Left ventricle myocardium superior (tissue), 1 donor: ENCODE data around the gene TMEM266. TPM values are rescaled to one million over a fixed set of nuclear protein-coding genes. Genes with fewer than 3 reads are reported as not detected.

Source experiments
- ATAC-seq: fragments of 200-7000 bp; cut with Tn5 transposase; one replicate; pipeline ENCODE4 v1.9.1; 2020; ENCODE audit warnings: mild to moderate bottlenecking, moderate library complexity
- DNase-seq: peaks from one replicate; pipeline ENCODE4 v3.0.0-alpha.2; 2020
- intact Hi-C: fragments of 100-400 bp; cut with micrococcal nuclease; formaldehyde crosslinking; loops from one replicate; pipeline ENCODE4 v1.11.0; 2022
- total RNA-seq: library from RNA; stranded (reverse); fragmentation: NEBNext Ultra II Directional; extraction: Animal tissue kit (Norgen Biotek cat#: 25700); gene quantifications from one replicate; pipeline ENCODE4 v1.2.1, GENCODE V29; 2021
- donor health status: DM: no; HTN: yes; CAD: no; lungs with severe emphysema.

Gene TMEM266
- total RNA-seq, 1 donor from 2014 or later: 0.10 TPM

GRCh38 chr15:76116138-76116885 lies 56.5 kb downstream of the TMEM266 start:
- no peak for ATAC-seq
- intact Hi-C loops: no loop called here
- DNase-seq: no peak

- no peak for DNase-seq
- intact Hi-C loops: no loop called here
- ATAC-seq: no peak
Measured at GRCh38 chr15:76117181-76117580, 57.4 kb downstream of the TMEM266 start.

GRCh38 chr15:76118767-76119166 lies 59.0 kb downstream of the TMEM266 start:
- intact Hi-C loops: no loop called here
- ATAC-seq: no peak
- no peak for DNase-seq

DNA sequence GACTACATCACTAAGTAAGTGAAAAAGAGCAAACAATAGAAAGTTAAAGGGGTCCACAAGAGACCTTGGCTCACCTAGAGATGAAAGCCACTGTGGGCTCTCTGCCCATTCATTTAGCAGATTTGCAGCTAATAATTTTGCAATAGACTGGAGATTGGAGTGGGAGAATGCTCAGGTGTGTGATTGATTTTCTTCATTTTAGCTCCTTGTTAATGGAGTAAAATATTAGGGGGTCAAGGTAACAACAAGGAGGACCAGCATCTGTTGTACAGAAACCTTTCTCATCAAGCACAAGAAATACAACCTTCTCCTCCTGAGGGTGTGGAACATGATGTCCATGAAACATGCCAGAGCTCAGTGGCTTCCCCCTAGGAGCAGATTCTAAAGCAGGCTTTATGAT lies 63.2 kb downstream of the TMEM266 start:
- ATAC-seq (no peak), DNase-seq (no peak)
- intact Hi-C loops: no loop called here

DNA sequence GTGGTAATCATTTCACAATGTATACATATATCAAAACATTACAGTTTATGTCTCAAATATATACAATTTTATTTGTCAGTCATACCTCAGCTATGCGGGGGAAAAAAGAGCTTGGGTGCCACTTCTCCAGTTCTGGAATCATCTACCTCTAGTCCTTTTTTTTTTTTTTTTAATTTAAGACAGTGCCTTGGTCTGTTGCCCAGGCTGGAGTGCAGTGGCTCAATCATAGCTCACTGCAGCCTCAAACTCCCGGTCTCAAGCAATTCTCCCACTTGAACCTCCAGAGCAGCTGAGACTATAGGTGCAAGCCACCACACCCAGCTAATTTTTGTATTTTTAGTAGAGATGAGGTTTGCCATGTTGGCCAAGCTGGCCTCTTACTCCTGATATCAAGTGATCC lies 67.4 kb downstream of the TMEM266 start:
- intact Hi-C loops: no loop called here
- ATAC-seq (no peak), DNase-seq (no peak)

GRCh38 chr15:76127880-76128279 lies 68.1 kb downstream of the TMEM266 start:
- intact Hi-C loops: no loop called here
- DNase-seq: no peak
- no peak for ATAC-seq

DNA sequence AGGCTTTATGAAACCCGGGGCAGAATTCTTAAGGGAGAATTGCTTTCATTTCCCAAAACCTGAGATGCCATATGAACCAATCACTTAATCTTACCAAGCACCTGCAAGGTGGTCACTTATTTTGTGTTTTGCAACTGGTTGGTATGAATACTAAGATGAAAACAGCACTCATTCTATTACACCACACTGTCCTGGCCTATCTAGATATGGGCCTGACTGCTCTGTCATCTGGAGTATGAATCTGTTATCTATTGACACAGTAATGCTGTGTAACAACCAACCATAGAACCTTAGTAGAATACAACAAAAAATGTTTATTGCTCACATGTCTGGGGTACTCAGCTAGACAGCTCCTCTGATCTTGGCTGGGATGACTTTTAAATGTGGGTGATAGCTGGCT lies 74.8 kb downstream of the TMEM266 start:
- ATAC-seq: no peak
- no peak for DNase-seq
- intact Hi-C loops: no loop called here

DNA sequence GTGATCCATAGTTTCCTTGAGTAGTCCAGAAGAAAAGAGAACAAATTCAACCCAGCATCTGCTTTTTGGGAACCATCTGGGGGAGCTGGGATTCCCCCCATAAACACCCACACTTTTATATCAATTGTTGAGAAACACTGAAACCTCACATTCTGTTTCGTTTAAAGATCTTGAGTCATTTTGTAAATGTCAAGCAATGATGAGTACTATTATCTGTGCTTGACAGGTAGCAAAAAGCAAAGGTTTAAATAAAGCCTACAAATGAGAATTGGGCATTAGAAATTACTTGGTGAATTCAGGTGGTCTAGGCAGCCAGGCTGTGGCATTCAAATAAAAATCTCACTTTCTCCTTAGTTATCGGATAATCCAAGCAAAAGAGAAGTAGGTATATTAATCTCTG lies 75.7 kb downstream of the TMEM266 start:
- ATAC-seq (no peak), DNase-seq (no peak)
- intact Hi-C loops: loop anchor here (5.0 kb wide), 1 partner anchor 73 kb away; no protein-coding TSS in a partner anchor

DNA sequence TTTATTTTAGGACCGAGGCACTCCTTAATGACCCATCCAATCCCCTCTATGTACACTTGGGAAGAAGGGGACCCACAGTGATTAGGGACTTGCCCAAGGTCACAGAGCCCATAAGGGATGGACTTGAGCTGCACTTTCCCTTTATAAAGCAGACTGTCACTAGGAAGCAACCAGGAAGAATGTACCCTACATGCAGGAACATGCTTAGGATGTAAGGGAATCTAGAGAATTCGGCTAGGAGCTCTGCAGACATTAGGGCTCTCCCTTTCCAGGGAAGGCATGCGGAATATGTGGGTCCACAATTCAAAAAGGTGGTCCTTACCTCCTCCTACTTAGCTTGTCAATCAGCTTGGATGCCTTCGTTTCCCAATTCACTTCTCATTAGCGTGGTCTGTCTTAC lies 78.7 kb downstream of the TMEM266 start:
- intact Hi-C loops: loop anchor here (5.0 kb wide), 1 partner anchor 76 kb away; no protein-coding TSS in a partner anchor
- no peak for ATAC-seq
- DNase-seq: no peak

DNA sequence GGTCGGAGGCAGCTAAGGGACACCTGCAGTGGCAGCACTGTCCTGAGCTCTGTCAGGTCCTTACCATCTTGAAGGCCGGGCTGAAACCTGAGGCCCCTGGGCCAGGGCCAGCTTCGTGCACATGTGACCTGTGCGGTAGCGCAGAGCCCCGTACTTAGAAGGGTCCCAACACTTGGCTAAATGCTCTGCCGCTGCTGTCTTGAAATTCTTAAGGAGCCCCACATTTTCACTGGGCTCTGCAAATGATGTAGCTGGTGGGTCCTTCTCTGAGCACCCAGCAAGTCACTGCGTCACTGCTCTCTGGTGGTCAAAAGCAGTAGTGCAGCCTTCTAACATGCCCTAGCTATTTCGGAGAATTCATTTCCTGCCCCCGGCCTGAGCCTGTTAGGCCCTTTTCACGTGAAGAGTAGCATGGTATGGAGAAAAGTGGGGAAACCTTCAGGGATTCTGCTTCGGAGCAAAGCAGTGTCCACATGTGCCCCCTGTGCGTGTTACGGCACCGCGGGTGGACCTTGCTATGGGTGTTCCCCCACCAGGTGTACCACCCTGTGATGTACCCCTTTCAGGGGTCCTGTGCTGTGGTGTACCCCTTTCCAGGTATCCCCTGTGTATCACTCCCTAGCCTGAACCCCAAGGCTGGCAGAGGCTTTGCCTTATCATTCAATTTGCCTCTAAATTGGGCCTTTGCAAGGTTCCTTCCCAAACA lies 79.7 kb downstream of the TMEM266 start:
- DNase-seq: peak; percentile 64
- ATAC-seq: peak; percentile 88

DNA sequence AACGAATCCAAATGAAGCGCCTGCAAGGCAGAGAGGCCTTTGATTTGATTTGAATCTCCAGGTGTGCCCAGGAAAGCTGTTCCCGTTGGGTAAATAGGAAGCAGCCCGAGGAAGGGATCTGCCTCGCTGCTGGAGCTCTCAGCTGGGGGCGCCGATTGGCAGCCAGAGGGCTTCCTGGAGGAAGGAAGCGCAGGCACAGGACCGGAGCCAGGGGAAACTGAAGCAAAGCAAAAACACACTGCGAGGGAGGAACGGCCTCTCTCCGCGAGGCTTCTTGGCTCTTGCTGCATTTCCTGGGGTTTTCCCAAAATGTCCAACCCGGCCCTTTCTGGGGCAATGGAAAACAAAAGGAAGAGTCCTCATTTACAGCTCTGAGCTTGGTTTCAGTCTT lies 80.3 kb downstream of the TMEM266 start:
- intact Hi-C loops: no loop called here
- DNase-seq (peak; percentile 50), ATAC-seq (peak; percentile 71)

More for the DNA sequence above, 79.7 kb downstream of the TMEM266 start:
- intact Hi-C loops: loop anchor here (5.0 kb wide), 1 partner anchor 77 kb away; no protein-coding TSS in a partner anchor

GRCh38 chr15:76146812-76147211 lies 87.0 kb downstream of the TMEM266 start:
- ATAC-seq (no peak), DNase-seq (no peak)
- intact Hi-C loops: no loop called here

DNA sequence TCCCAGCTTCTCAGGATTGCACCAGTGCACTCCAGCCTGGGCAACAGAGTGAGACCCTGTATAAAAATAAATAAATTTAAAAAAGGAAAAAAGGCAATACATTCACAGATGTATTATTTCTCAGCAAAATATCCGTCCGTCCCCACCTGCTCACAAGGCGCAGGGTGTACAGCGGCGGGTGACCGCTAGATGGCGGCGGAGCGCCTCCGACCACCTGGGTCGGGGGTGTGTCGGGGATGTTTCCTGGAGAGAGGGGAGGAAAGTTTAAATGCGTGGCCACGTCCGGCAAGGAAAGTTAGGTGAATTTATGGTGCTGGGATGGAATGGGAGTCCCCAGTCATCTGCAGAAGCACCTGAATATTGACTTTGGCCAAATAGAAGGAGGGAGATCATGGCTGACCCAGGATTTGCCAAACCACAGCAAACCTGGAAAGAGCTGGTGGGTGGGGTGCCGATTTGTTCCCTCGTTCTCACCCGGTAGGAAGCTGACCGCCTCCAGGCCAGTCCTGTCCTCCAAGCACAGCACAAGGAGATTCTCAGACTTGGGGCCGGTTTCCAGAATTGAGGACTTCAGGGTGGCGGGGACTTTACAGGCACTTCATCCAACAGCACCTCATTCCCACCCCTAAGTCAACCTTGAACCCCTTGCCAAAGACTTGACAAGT lies 88.3 kb downstream of the TMEM266 start:
- peak; percentile 77 for DNase-seq
- ATAC-seq: peak; percentile 65
- intact Hi-C loops: no loop called here

DNA sequence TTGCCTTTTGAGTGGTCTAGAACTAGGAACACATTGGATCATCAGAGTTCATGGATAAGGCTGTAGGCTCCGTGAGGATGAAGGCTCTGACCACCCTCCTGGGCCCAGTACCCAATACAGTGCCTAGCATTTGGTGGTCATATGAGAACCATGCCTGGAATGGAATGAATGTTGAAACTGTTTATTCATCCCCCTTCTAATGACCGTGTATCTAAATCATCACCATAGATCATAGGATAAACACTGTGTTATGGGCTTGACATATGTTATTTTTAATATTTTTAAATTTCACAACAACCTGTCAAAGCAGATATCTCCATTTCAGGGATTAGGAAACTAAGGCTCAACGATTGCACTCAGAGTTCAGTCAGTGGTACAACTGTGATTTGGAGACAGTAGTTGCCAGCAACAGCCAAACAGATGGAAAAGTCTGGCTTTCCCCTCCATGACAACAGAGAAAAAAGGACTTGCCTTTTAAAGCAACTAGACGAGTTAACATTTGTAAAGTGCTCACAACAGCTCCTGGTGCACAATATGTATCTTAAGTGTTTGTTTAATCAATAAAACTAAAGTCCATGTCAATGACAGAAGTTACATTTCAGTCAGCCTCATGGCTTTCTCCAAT lies 89.6 kb downstream of the TMEM266 start:
- DNase-seq: no peak
- ATAC-seq: peak; percentile 15
- intact Hi-C loops: no loop called here

DNA sequence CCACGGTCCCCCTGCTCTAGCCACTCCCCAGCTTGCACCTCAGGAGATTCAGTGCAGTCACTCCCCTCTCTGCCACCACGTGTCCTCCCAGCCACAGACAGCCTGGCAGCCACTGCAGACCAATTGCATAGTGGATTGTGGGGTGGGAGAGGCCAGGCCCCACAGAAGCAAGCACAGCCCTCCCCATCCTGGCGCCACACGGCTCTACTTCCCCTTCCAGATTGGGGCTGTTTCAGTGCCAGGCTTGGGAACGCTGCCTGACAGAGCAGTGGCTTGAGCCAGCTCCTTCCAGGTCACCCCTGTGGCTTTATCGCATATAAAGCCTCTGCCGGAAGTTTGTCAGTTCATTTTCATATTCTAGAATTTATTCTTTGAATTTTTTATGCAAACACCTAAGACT lies 90.7 kb downstream of the TMEM266 start:
- peak; percentile 63 for DNase-seq
- ATAC-seq: peak; percentile 63
- intact Hi-C loops: no loop called here

GRCh38 chr15:76150971-76151598 lies 91.3 kb downstream of the TMEM266 start:
- intact Hi-C loops: no loop called here
- DNase-seq (peak; percentile 80), ATAC-seq (peak; percentile 88)

- ATAC-seq (no peak), DNase-seq (no peak)
- intact Hi-C loops: no loop called here
Measured at GRCh38 chr15:76151599-76151974, 91.8 kb downstream of the TMEM266 start.

DNA sequence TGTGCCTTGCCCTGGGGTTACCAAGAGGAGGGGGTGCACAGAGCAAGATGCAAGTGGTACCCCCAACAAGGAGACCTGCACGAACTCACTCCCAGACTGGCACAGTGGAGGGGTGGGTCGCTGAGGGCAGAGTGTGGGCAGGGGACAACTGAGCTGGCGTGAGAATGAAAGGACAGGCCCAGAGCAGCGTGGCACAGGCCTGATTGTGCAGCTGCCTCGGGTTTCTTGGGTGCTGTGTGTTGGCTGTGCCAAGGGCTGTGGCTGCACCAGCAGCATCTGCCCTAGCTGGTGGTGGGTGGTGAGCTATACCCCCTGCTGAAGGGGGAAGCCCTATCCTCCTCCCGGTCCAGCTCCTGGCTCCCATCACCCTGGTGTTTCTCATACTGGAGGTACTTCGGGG lies 92.4 kb downstream of the TMEM266 start:
- intact Hi-C loops: no loop called here
- no peak for DNase-seq

More for the DNA sequence above, 92.4 kb downstream of the TMEM266 start:
- ATAC-seq: no peak
